Panc1 (cell line): ENCODE data around the gene ZNF627. TPM values are rescaled to one million over a fixed set of nuclear protein-coding genes. Genes with fewer than 3 reads are reported as not detected.

Experiments
- ATAC-seq: fragments of 200-7000 bp; cut with Tn5 transposase; 2 replicates; pipeline ENCODE4 v1.9.1; 2020; ENCODE audit warnings: mild to moderate bottlenecking, moderate library complexity
- Bru-seq: library from RNA; stranded (reverse); fragments of 400-500 nt; gene quantifications from one replicate; lab custom pipeline; 2021; lab: Mats Ljungman, UMichigan
- BruChase-seq, 2 experiments: library from RNA; stranded (reverse); fragments of 400-500 nt; gene quantifications; one replicate each; lab custom pipeline; 2021; lab: Mats Ljungman, UMichigan
- BruUV-seq: library from RNA; stranded (reverse); fragments of 400-500 nt; replicated peaks from 2 replicates; lab custom pipeline; 2021; lab: Mats Ljungman, UMichigan
- CTCF ChIA-PET: fragments of 300-600 bp; sonication (Branson Sonifier 250); formaldehyde crosslinking; loops from one replicate; lab custom pipeline; 2022; ENCODE audit warnings: antibody characterized with exemption; lab: Charles Lee
- POLR2A ChIA-PET: fragments of 300-600 bp; sonication (Branson Sonifier 250); formaldehyde crosslinking; loops from one replicate; lab custom pipeline; 2022; ENCODE audit warnings: antibody characterized with exemption; lab: Charles Lee
- DNase-seq: peaks from one replicate; pipeline ENCODE4 v3.0.0-alpha.2; 2010; ENCODE audit warnings: low read depth, low spot score
- H3K27ac ChIP-seq: 2 replicates; pipeline ENCODE4 v1.5.1; 2011; ENCODE audit warnings: mild to moderate bottlenecking, low read length, inconsistent platforms
- H3K27me3 ChIP-seq: fragments of 200-500 bp; sonication (Bioruptor generic); 2 replicates; pipeline ENCODE4 v1.6.0; 2014; ENCODE audit warnings: low read length, inconsistent platforms; ENCODE audit not compliant: control insufficient read depth, insufficient read depth
- H3K36me3 ChIP-seq: fragments of 200-500 bp; sonication (Bioruptor generic); 2 replicates; pipeline ENCODE4 v1.5.1; 2014; ENCODE audit warnings: inconsistent platforms, mild to moderate bottlenecking, low read length, moderate library complexity; ENCODE audit not compliant: control insufficient read depth, insufficient read depth
- H3K4me1 ChIP-seq: 2 replicates; pipeline ENCODE4 v1.5.1; 2011; ENCODE audit warnings: inconsistent platforms, mild to moderate bottlenecking, low read length, moderate library complexity; ENCODE audit not compliant: control insufficient read depth, insufficient read depth
- H3K4me3 ChIP-seq, 2 experiments: 2 replicates each; pipeline ENCODE4 v1.5.1; 2011 to 2012; ENCODE audit warnings: low read depth in 2 of 2, low read length in 2 of 2, mild to moderate bottlenecking in 2 of 2, inconsistent platforms in 1 of 2, moderate library complexity in 1 of 2
- H3K9me3 ChIP-seq: fragments of 200-500 bp; sonication (Bioruptor generic); 2 replicates; pipeline ENCODE4 v1.5.1; 2014; ENCODE audit warnings: low read depth, mild to moderate bottlenecking, inconsistent platforms, low read length, moderate library complexity; ENCODE audit not compliant: control insufficient read depth, insufficient read depth
- POLR2AphosphoS5 ChIP-seq: IDR thresholded peaks from 2 replicates; pipeline ENCODE4 v1.6.1; 2012; ENCODE audit warnings: mild to moderate bottlenecking, low read depth, low read length, moderate library complexity
- SIN3A ChIP-seq: IDR thresholded peaks from 2 replicates; pipeline ENCODE4 v1.6.1; 2012; ENCODE audit warnings: low read depth, mild to moderate bottlenecking, low read length, moderate library complexity, borderline replicate concordance; ENCODE audit not compliant: insufficient read depth
- TCF7L2 ChIP-seq: IDR thresholded peaks from 2 replicates; pipeline ENCODE4 v1.6.1; 2011; ENCODE audit warnings: mild to moderate bottlenecking, low read depth, low read length, inconsistent platforms
- in situ Hi-C: cut with HindIII; loops from 2 replicates; pipeline ENCODE4 v1.10.0; 2016; ENCODE audit warnings: low sequenced_read_pairs, low pct_unique_long_range_greater_than_20kb
- intact Hi-C: fragments of 100-400 bp; cut with micrococcal nuclease; formaldehyde crosslinking; loops from one replicate; pipeline ENCODE4 v1.10.0; 2022; ENCODE audit not compliant: unreplicated experiment
- long read RNA-seq: library from polyadenylated mRNA; unstranded; transcript quantifications from one replicate; pipeline ENCODE4 v2.0.0, GENCODE V29; 2021; ENCODE audit not compliant: unreplicated experiment
- polyA plus RNA-seq: library from polyadenylated mRNA; unstranded; fragments of >200 nt; gene quantifications from one replicate; pipeline ENCODE4 v1.2.1, GENCODE V29; 2012; ENCODE audit warnings: missing spikeins; ENCODE audit not compliant: insufficient read length
- total RNA-seq: library from RNA; stranded (reverse); gene quantifications from one replicate; pipeline ENCODE4 v1.2.1, GENCODE V29; 2021; ENCODE audit not compliant: unreplicated experiment
- TF ChIP-seq, protein P1 (sequence below): fragments of 450-650 bp; IDR thresholded peaks from 2 replicates; pipeline ENCODE4 v1.5.1; 2017; ENCODE audit warnings: mild to moderate bottlenecking
- TF ChIP-seq, protein P2 (sequence below), 2 experiments: IDR thresholded peaks; 2 replicates each; pipeline ENCODE4 v1.6.1; 2011 to 2012; ENCODE audit warnings: low read depth in 2 of 2, control low read depth in 1 of 2, low read length in 1 of 2, mild to moderate bottlenecking in 1 of 2, moderate library complexity in 1 of 2; ENCODE audit not compliant: insufficient read depth in 1 of 2

ZNF627 gene
- 10.7 TPM for total RNA-seq
- 5.7 TPM for polyA plus RNA-seq
- Bru-seq, nascent RNA, result percentile 85 among the genes with signal in this experiment
- percentile 73 among the genes with signal in this experiment for BruChase-seq, experiment 1, labeled RNA remaining after a 2-hour chase
- BruChase-seq, experiment 2, labeled RNA remaining after a 6-hour chase, result percentile 71 among the genes with signal in this experiment
- long read RNA-seq, transcript ZNF627-201 (4 exons, 2,840 nt), result major isoform, 32 of 37 reads
- long read RNA-seq, partial matches to known transcripts, result 2 of 37 reads
- long read RNA-seq, other reads (novel, unspliced or antisense), result 3 of 37 reads

DNA sequence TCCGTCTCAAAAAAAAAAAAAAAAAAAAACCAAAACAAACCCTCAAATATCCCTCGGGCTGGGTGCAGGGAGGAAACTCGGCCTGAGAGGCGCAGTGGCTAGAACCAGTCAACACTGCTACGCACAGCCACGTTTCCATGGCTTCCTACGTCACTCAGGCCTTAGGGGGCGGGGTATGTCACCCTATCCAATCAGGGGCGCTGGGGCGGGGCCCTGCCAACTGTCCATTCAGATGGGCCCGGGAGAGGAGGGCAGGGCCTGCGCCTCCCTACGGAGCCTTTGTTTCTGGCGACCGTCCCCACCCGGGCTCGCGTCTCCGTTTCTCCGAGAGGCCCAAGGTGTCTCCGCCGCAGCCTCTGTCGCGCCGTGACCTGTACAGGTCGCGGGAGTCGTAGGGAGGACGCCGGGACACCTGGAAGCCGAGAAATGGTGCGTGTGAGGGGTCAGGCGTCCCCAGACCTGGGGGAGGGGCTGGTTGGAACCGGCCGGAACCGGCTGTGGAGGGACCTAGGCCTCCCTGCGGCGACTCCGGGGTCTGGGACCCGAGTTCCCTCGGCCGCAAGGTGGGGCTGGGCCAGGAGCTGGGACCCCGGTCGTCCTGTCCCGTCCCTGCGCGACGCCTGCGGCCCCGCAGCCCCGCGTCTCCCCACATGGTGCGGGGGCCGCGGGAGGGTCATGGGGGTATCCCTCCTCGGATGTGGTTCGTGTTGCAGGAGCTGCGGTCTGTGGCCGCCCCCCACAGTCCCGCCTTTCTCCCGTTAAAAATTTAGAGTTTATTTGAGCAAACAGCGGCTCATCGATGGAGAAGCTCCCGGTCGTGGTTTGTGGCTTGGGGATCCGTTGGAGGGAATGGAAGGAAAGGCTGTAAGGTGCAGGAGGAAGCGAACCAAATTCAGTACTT, at the start of gene ZNF627:
TSS of gene ZNF627 (plus strand) at position 282 of the 901 bp plus-strand sequence. CDS start at position 427, 145 bp downstream.
- no peak for TF ChIP-seq TCF7L2
- TF ChIP-seq POLR2AphosphoS5, result peak; percentile 91
- TF ChIP-seq, protein P1, sequence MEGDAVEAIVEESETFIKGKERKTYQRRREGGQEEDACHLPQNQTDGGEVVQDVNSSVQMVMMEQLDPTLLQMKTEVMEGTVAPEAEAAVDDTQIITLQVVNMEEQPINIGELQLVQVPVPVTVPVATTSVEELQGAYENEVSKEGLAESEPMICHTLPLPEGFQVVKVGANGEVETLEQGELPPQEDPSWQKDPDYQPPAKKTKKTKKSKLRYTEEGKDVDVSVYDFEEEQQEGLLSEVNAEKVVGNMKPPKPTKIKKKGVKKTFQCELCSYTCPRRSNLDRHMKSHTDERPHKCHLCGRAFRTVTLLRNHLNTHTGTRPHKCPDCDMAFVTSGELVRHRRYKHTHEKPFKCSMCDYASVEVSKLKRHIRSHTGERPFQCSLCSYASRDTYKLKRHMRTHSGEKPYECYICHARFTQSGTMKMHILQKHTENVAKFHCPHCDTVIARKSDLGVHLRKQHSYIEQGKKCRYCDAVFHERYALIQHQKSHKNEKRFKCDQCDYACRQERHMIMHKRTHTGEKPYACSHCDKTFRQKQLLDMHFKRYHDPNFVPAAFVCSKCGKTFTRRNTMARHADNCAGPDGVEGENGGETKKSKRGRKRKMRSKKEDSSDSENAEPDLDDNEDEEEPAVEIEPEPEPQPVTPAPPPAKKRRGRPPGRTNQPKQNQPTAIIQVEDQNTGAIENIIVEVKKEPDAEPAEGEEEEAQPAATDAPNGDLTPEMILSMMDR, result no peak
- TF ChIP-seq SIN3A, result peak; percentile 52; the same call in 1 of the 2 replicates
- TF ChIP-seq, protein P2, sequence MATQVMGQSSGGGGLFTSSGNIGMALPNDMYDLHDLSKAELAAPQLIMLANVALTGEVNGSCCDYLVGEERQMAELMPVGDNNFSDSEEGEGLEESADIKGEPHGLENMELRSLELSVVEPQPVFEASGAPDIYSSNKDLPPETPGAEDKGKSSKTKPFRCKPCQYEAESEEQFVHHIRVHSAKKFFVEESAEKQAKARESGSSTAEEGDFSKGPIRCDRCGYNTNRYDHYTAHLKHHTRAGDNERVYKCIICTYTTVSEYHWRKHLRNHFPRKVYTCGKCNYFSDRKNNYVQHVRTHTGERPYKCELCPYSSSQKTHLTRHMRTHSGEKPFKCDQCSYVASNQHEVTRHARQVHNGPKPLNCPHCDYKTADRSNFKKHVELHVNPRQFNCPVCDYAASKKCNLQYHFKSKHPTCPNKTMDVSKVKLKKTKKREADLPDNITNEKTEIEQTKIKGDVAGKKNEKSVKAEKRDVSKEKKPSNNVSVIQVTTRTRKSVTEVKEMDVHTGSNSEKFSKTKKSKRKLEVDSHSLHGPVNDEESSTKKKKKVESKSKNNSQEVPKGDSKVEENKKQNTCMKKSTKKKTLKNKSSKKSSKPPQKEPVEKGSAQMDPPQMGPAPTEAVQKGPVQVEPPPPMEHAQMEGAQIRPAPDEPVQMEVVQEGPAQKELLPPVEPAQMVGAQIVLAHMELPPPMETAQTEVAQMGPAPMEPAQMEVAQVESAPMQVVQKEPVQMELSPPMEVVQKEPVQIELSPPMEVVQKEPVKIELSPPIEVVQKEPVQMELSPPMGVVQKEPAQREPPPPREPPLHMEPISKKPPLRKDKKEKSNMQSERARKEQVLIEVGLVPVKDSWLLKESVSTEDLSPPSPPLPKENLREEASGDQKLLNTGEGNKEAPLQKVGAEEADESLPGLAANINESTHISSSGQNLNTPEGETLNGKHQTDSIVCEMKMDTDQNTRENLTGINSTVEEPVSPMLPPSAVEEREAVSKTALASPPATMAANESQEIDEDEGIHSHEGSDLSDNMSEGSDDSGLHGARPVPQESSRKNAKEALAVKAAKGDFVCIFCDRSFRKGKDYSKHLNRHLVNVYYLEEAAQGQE (IDR thresholded peaks at IDR 0.05; ENCODE audit: insufficient read depth in 1 of 2, low read depth in 2 of 2, low read length in 1 of 2), result no peak
- in situ Hi-C loops (no loop called here), intact Hi-C loops (no loop called here)
- ChIA-PET CTCF (interaction anchor here (0.7 kb wide), 1 partner anchor 115 kb away, joined by 8 read pairs; no protein-coding TSS in a partner anchor), POLR2A (interaction anchor here (0.6 kb wide), 2 partner anchors 288 to 471 kb away, joined by 7 to 13 read pairs; no protein-coding TSS in a partner anchor)
- H3K27ac ChIP-seq, result peak within 1 kb of the TSS; percentile 91
- H3K36me3 ChIP-seq, result peaks cover 6% of the 10 kb centered on the region; the same call in 1 of the 2 replicates
- ATAC-seq (peak; percentile 100), DNase-seq (peak; percentile 79)
- no TSS peak for BruUV-seq
- H3K4me1 ChIP-seq, result 0 out of 2 replicates have a peak, but pooled peaks cover 6% of the 10 kb centered on the region
- no peaks in the 10 kb centered on the region for H3K27me3 ChIP-seq
- peaks cover 2% of the 10 kb centered on the region; the same call in 1 of the 2 replicates for H3K9me3 ChIP-seq
- peak within 1 kb of the TSS; percentile 82 to 93 for H3K4me3 ChIP-seq

DNA sequence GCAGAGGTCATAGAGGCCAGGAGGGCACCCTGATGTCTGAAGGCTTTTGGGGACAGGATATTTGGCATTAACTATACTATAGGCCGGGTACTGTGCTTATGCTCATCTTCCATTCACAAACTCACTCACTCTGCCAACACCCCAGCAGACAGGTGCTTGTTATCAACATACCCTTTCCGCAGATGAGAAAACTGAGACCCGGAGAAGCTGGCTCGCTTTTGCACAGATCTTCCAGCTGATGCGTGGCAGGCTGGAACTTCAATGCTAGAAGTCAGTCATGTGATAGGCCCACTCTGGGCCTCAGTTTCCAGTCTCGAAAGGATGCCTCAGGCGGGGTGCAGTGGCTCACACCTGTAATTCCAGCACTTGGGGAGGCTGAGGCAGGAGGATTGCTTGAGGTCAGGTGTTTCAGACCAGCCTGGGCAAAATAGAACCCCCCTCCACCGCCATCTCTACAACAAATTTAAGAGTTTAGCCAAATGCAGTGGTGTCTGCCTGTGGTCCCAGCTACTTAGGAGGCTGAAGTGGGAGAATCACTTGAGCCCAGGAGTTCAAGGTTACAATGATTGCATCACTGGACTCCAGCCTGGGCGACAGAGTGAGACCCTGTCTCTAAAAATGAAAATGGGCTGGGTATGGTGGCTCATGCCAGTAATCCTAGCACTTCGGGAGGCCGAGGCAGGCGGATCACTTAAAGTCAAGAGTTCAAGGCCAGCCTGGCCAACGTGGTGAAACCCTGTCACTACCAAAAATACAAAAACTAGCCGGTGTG, 49.2 kb upstream of the ZNF627 start:
- CTCF ChIA-PET, result no interaction called here
- DNase-seq, result no peak
- no peaks in the 10 kb centered on the region for H3K4me1 ChIP-seq
- TF ChIP-seq, protein P2 (IDR thresholded peaks at IDR 0.05; ENCODE audit: insufficient read depth in 1 of 2, low read depth in 2 of 2, low read length in 1 of 2), result no peak
- TF ChIP-seq, protein P1, result no peak
- TF ChIP-seq POLR2AphosphoS5 (no peak), SIN3A (no peak), TCF7L2 (no peak)
- POLR2A ChIA-PET, result no interaction called here
- in situ Hi-C loops (no loop called here), intact Hi-C loops (no loop called here)
- no peaks in the 10 kb centered on the region for H3K27me3 ChIP-seq
- H3K36me3 ChIP-seq, result no peaks in the 10 kb centered on the region
- H3K27ac ChIP-seq, result no peak overlapping the region
- BruUV-seq, result no TSS peak
- H3K4me3 ChIP-seq, result no peak overlapping the region
- no peak for ATAC-seq
- H3K9me3 ChIP-seq, result no peaks in the 10 kb centered on the region
